NOMO-1 (cell line): Measurements from ENCODE around the gene RET.

Experiments
- DNase-seq, 2 experiments: peaks; one replicate each; lab custom pipeline; 2025; ENCODE audit not compliant: unreplicated experiment in 2 of 2; lab: John Stamatoyannopoulos, UW

RET gene

GRCh38 chr10:43160046-43160920, 83.4 kb downstream of the RET start:
- peak; percentile 19 to 68 for DNase-seq

- no peak for DNase-seq
These were observed 84.0 kb downstream of the RET start for GRCh38 chr10:43160921-43161255.

- no peak for DNase-seq
These were observed 85.7 kb downstream of the RET start for GRCh38 chr10:43162604-43163003.

- no peak for DNase-seq
These were observed 89.5 kb downstream of the RET start for GRCh38 chr10:43166207-43166879.

GRCh38 chr10:43166880-43167497, 90.1 kb downstream of the RET start:
- no peak for DNase-seq

GRCh38 chr10:43167498-43167889, 90.6 kb downstream of the RET start:
- no peak for DNase-seq

GRCh38 chr10:43170491-43170890, 93.6 kb downstream of the RET start:
- no peak for DNase-seq

- DNase-seq: no peak
These were observed 95.8 kb downstream of the RET start for GRCh38 chr10:43172645-43173044.

- no peak for DNase-seq
These were observed 96.3 kb downstream of the RET start for GRCh38 chr10:43173120-43173519.

GRCh38 chr10:43174969-43175368, 98.1 kb downstream of the RET start:
- no peak for DNase-seq

- DNase-seq: no peak
These were observed 99.4 kb downstream of the RET start for GRCh38 chr10:43176271-43176670.

- DNase-seq: no peak
These were observed 100.7 kb downstream of the RET start for GRCh38 chr10:43177595-43177994.
